GM12878 (cell line): ENCODE measurements around the gene ATP5F1B. TPM values are rescaled to one million over a fixed set of nuclear protein-coding genes. Genes with fewer than 3 reads are reported as not detected.

Source experiments
- ESRRA ChIP-seq: IDR thresholded peaks from 2 replicates; pipeline ENCODE4 v1.6.1; 2012; ENCODE audit warnings: mild to moderate bottlenecking, low read length, improper control_type of control experiment
- GATAD2B ChIP-seq: fragments of 450-650 bp; conservative IDR thresholded peaks from 2 replicates; pipeline ENCODE4 v1.6.1; 2017; ENCODE audit warnings: low read depth, mild to moderate bottlenecking, moderate library complexity
- KDM1A ChIP-seq: fragments of 200-600 bp; sonication (generic); IDR thresholded peaks from 2 replicates; pipeline ENCODE4 v1.6.1; 2016; ENCODE audit warnings: borderline replicate concordance
- MTA3 ChIP-seq: IDR thresholded peaks from 2 replicates; pipeline ENCODE4 v1.6.1; 2012; ENCODE audit warnings: low read length, inconsistent platforms, borderline replicate concordance
- MYC ChIP-seq: IDR thresholded peaks from 2 replicates; pipeline ENCODE4 v1.6.1; 2011; ENCODE audit warnings: mild to moderate bottlenecking, low read length, moderate library complexity, inconsistent platforms; ENCODE audit not compliant: insufficient read depth, insufficient replicate concordance, insufficient read length, severe bottlenecking
- NBN ChIP-seq: fragments of 450-650 bp; IDR thresholded peaks from 2 replicates; pipeline ENCODE4 v1.6.1; 2016
- NR2C1 ChIP-seq: fragments of 450-650 bp; IDR thresholded peaks from 2 replicates; pipeline ENCODE4 v1.6.1; 2017; ENCODE audit warnings: antibody characterized with exemption, mild to moderate bottlenecking, moderate library complexity
- POLR2AphosphoS2 ChIP-seq: IDR thresholded peaks from 2 replicates; pipeline ENCODE4 v1.6.1; 2011; ENCODE audit warnings: low read depth, mild to moderate bottlenecking, low read length, improper control_type of control experiment, moderate library complexity
- RAD51 ChIP-seq: fragments of 450-650 bp; IDR thresholded peaks from 2 replicates; pipeline ENCODE4 v1.6.1; 2016; ENCODE audit warnings: moderate library complexity, mild to moderate bottlenecking, inconsistent platforms
- RFX5 ChIP-seq: IDR thresholded peaks from 2 replicates; pipeline ENCODE4 v1.6.1; 2011; ENCODE audit warnings: low read depth, low read length, improper control_type of control experiment
- SMC3 ChIP-seq: IDR thresholded peaks from 2 replicates; pipeline ENCODE4 v1.6.1; 2011; ENCODE audit warnings: low read length, improper control_type of control experiment, borderline replicate concordance
- YBX1 ChIP-seq: fragments of 450-650 bp; IDR thresholded peaks from 2 replicates; pipeline ENCODE4 v1.6.1; 2016; ENCODE audit warnings: antibody characterized with exemption
- polyA plus RNA-seq, 11 experiments: library from polyadenylated mRNA; depleted of rRNA in 4 of 11; unstranded in 6 of 11; stranded (reverse) in 5 of 11; fragments of >200 nt; fragmentation: Nextera tagmentation in 4 of 11; fragmentation: Illumina TruSeq in 1 of 11; extraction: Ambion mirVana in 4 of 11; extraction: Trizol in 1 of 11; gene quantifications; 1 replicate in 1 of 11; 2 replicates in 10 of 11; pipeline versions ENCODE4 v1.2.1 to v1.2.3, GENCODE V29; 2011 to 2016; ENCODE audit warnings: inconsistent platforms in 2 of 11, missing spikeins in 2 of 11, low read depth in 1 of 11
- total RNA-seq, 4 experiments: library from RNA; depleted of rRNA in 3 of 4; stranded (reverse); fragments of >200 nt in 3 of 4; fragmentation: Illumina TruSeq in 1 of 4; extraction: Trizol in 1 of 4; gene quantifications; 2 replicates each; pipeline versions ENCODE4 v1.2.1 to v1.2.3, GENCODE V29; 2013 to 2021
- TF ChIP-seq, protein P1 (sequence below): fragments of 450-650 bp; IDR thresholded peaks from 2 replicates; pipeline ENCODE4 v1.6.1; 2016; ENCODE audit warnings: mild to moderate bottlenecking
- TF ChIP-seq, protein P2 (sequence below): fragments of 150-350 bp; IDR thresholded peaks from 2 replicates; pipeline ENCODE4 v1.6.1; 2016; ENCODE audit warnings: low read depth, low read length
- TF ChIP-seq, protein P3 (sequence below): fragments of 450-650 bp; formaldehyde crosslinking; IDR thresholded peaks from 2 replicates; pipeline ENCODE4 v1.4.0; 2022; ENCODE audit warnings: mild to moderate bottlenecking, moderate library complexity
- TF ChIP-seq, protein P4 (sequence below): fragments of 450-650 bp; IDR thresholded peaks from 2 replicates; pipeline ENCODE4 v1.6.1; 2017; ENCODE audit warnings: mild to moderate bottlenecking
- TF ChIP-seq, protein P5 (sequence below): IDR thresholded peaks from 2 replicates; pipeline ENCODE4 v1.6.1; 2011; ENCODE audit warnings: borderline replicate concordance, low read depth, mild to moderate bottlenecking, moderate library complexity, mixed read lengths, low read length; ENCODE audit not compliant: insufficient read depth; ENCODE audit errors: extremely low read length
- TF ChIP-seq, protein P6 (sequence below): fragments of 150-350 bp; IDR thresholded peaks from 2 replicates; pipeline ENCODE4 v1.6.1; 2014; ENCODE audit warnings: mild to moderate bottlenecking, low read depth, low read length

The ATP5F1B gene
- total and polyA plus RNA-seq, 10 of the 15 experiments (the other 5 are each of a cell fraction or from before 2014, with no cell fraction given): 671 to 1,908 (median 1,031) TPM

DNA sequence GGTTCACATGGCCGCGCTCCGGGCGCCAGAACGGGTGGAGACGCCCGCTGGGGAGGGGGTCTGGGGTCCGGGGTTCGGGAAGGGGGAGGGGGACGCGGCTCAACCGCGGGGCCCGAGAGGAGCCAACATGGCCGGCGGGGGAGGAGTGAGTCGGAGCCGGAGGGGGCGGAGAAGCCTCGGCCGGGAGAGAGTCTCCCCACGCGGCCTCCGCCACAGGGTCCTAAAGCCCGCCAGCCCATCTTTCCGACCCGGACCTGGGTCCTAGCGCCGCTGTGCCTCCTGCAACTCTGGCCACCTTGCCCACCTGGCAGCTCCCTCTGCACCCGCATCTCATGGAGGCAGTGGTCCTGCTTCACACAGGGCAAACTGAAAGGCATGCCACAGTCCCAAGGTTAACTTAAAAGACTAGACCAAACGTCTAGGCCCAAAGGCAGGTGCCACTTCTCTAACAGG is 15.6 kb downstream of the ATP5F1B start, which contains the start of gene BAZ2A (continued):
- TF ChIP-seq, protein P1, sequence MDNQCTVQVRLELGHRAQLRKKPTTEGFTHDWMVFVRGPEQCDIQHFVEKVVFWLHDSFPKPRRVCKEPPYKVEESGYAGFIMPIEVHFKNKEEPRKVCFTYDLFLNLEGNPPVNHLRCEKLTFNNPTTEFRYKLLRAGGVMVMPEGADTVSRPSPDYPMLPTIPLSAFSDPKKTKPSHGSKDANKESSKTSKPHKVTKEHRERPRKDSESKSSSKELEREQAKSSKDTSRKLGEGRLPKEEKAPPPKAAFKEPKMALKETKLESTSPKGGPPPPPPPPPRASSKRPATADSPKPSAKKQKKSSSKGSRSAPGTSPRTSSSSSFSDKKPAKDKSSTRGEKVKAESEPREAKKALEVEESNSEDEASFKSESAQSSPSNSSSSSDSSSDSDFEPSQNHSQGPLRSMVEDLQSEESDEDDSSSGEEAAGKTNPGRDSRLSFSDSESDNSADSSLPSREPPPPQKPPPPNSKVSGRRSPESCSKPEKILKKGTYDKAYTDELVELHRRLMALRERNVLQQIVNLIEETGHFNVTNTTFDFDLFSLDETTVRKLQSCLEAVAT: peak; percentile 90
- TF ChIP-seq, protein P2, sequence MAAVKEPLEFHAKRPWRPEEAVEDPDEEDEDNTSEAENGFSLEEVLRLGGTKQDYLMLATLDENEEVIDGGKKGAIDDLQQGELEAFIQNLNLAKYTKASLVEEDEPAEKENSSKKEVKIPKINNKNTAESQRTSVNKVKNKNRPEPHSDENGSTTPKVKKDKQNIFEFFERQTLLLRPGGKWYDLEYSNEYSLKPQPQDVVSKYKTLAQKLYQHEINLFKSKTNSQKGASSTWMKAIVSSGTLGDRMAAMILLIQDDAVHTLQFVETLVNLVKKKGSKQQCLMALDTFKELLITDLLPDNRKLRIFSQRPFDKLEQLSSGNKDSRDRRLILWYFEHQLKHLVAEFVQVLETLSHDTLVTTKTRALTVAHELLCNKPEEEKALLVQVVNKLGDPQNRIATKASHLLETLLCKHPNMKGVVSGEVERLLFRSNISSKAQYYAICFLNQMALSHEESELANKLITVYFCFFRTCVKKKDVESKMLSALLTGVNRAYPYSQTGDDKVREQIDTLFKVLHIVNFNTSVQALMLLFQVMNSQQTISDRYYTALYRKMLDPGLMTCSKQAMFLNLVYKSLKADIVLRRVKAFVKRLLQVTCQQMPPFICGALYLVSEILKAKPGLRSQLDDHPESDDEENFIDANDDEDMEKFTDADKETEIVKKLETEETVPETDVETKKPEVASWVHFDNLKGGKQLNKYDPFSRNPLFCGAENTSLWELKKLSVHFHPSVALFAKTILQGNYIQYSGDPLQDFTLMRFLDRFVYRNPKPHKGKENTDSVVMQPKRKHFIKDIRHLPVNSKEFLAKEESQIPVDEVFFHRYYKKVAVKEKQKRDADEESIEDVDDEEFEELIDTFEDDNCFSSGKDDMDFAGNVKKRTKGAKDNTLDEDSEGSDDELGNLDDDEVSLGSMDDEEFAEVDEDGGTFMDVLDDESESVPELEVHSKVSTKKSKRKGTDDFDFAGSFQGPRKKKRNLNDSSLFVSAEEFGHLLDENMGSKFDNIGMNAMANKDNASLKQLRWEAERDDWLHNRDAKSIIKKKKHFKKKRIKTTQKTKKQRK: no peak
- TF ChIP-seq, protein P3, sequence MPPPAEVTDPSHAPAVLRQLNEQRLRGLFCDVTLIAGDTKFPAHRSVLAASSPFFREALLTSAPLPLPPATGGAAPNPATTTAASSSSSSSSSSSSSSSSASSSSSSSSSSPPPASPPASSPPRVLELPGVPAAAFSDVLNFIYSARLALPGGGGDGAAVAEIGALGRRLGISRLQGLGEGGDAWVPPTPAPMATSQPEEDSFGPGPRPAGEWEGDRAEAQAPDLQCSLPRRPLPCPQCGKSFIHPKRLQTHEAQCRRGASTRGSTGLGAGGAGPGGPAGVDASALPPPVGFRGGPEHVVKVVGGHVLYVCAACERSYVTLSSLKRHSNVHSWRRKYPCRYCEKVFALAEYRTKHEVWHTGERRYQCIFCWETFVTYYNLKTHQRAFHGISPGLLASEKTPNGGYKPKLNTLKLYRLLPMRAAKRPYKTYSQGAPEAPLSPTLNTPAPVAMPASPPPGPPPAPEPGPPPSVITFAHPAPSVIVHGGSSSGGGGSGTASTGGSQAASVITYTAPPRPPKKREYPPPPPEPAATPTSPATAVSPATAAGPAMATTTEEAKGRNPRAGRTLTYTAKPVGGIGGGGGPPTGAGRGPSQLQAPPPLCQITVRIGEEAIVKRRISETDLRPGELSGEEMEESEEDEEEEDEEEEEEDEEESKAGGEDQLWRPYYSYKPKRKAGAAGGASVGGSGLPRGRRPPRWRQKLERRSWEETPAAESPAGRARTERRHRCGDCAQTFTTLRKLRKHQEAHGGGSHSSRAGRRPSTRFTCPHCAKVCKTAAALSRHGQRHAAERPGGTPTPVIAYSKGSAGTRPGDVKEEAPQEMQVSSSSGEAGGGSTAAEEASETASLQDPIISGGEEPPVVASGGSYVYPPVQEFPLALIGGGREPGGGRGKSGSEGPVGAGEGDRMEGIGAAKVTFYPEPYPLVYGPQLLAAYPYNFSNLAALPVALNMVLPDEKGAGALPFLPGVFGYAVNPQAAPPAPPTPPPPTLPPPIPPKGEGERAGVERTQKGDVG (CRISPR knock-in tag): no peak
- TF ChIP-seq ESRRA (no peak), NR2C1 (peak; percentile 19; the same call in 1 of the 2 replicates), GATAD2B (no peak), POLR2AphosphoS2 (no peak), KDM1A (no peak), RAD51 (peak; percentile 10; the same call in 1 of the 2 replicates), MYC (peak; percentile 52), NBN (peak; percentile 83), RFX5 (no peak), MTA3 (no peak), YBX1 (no peak), SMC3 (peak; percentile 12; the same call in 1 of the 2 replicates)
- TF ChIP-seq, protein P4, sequence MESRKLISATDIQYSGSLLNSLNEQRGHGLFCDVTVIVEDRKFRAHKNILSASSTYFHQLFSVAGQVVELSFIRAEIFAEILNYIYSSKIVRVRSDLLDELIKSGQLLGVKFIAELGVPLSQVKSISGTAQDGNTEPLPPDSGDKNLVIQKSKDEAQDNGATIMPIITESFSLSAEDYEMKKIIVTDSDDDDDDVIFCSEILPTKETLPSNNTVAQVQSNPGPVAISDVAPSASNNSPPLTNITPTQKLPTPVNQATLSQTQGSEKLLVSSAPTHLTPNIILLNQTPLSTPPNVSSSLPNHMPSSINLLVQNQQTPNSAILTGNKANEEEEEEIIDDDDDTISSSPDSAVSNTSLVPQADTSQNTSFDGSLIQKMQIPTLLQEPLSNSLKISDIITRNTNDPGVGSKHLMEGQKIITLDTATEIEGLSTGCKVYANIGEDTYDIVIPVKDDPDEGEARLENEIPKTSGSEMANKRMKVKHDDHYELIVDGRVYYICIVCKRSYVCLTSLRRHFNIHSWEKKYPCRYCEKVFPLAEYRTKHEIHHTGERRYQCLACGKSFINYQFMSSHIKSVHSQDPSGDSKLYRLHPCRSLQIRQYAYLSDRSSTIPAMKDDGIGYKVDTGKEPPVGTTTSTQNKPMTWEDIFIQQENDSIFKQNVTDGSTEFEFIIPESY: no peak
- TF ChIP-seq, protein P5, sequence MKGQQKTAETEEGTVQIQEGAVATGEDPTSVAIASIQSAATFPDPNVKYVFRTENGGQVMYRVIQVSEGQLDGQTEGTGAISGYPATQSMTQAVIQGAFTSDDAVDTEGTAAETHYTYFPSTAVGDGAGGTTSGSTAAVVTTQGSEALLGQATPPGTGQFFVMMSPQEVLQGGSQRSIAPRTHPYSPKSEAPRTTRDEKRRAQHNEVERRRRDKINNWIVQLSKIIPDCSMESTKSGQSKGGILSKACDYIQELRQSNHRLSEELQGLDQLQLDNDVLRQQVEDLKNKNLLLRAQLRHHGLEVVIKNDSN: no peak
- TF ChIP-seq, protein P6, sequence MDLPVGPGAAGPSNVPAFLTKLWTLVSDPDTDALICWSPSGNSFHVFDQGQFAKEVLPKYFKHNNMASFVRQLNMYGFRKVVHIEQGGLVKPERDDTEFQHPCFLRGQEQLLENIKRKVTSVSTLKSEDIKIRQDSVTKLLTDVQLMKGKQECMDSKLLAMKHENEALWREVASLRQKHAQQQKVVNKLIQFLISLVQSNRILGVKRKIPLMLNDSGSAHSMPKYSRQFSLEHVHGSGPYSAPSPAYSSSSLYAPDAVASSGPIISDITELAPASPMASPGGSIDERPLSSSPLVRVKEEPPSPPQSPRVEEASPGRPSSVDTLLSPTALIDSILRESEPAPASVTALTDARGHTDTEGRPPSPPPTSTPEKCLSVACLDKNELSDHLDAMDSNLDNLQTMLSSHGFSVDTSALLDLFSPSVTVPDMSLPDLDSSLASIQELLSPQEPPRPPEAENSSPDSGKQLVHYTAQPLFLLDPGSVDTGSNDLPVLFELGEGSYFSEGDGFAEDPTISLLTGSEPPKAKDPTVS: peak; percentile 40; the same call in 1 of the 2 replicates
